PC-3 (cell line): ENCODE results near the gene FURIN.

Experiments
- CTCF ChIP-seq: fragments of 300-600 bp; sonication (generic); conservative IDR thresholded peaks from 2 replicates; pipeline ENCODE4 v1.5.1; 2017; ENCODE audit warnings: antibody characterized with exemption, low read depth, mild to moderate bottlenecking, low read length
- EZH2 ChIP-seq: fragments of 300-600 bp; sonication (generic); IDR thresholded peaks from one replicate; pipeline ENCODE4 v1.6.1; 2017; ENCODE audit warnings: antibody characterized with exemption, mild to moderate bottlenecking, low read length; ENCODE audit not compliant: unreplicated experiment
- EZH2phosphoT487 ChIP-seq: fragments of 300-600 bp; sonication (generic); IDR thresholded peaks from 2 replicates; pipeline ENCODE4 v1.6.1; 2018; ENCODE audit warnings: mild to moderate bottlenecking, antibody characterized with exemption, low read length, borderline replicate concordance

- no peak for TF ChIP-seq EZH2phosphoT487
- no peak for TF ChIP-seq CTCF
- TF ChIP-seq EZH2, result no peak
Observed at GRCh38 chr15:90882781-90883525, 14.6 kb downstream of the FURIN start.
